ENCODE measurements around the gene KYNU. TPM values are rescaled to one million over a fixed set of nuclear protein-coding genes. Genes with fewer than 3 reads are reported as not detected.
"Not testable (repeated sequence)": the region's sequence is repeated elsewhere in the genome, so short reads cannot be mapped to it uniquely, and the experiment has no call there.

The KYNU gene
- total RNA-seq, 1 donor from 2014 or later = 30.3 TPM

GRCh38 chr2:143071185-143071876 lies 193.9 kb downstream of the KYNU start:
- H3K36me3 ChIP-seq (ENCODE audit: control insufficient read depth, insufficient read depth, low read length) = no peaks in the 10 kb centered on the region
- TF ChIP-seq, protein P1, sequence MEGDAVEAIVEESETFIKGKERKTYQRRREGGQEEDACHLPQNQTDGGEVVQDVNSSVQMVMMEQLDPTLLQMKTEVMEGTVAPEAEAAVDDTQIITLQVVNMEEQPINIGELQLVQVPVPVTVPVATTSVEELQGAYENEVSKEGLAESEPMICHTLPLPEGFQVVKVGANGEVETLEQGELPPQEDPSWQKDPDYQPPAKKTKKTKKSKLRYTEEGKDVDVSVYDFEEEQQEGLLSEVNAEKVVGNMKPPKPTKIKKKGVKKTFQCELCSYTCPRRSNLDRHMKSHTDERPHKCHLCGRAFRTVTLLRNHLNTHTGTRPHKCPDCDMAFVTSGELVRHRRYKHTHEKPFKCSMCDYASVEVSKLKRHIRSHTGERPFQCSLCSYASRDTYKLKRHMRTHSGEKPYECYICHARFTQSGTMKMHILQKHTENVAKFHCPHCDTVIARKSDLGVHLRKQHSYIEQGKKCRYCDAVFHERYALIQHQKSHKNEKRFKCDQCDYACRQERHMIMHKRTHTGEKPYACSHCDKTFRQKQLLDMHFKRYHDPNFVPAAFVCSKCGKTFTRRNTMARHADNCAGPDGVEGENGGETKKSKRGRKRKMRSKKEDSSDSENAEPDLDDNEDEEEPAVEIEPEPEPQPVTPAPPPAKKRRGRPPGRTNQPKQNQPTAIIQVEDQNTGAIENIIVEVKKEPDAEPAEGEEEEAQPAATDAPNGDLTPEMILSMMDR (IDR thresholded peaks at IDR 0.05; ENCODE audit: insufficient read depth, low read length, severe bottlenecking) = no peak
- no peak overlapping the region for H3K4me3 ChIP-seq (ENCODE audit: low read depth, low read length)
- FAIRE-seq (peak; percentile 50), DNase-seq (ENCODE audit: low read depth) (peak; percentile 97)
- H3K27me3 ChIP-seq (ENCODE audit: control insufficient read depth, insufficient read depth, low read length) = no peaks in the 10 kb centered on the region

- not testable (repeated sequence) for FAIRE-seq; H3K4me3 ChIP-seq (ENCODE audit: low read depth, low read length); H3K36me3 ChIP-seq (ENCODE audit: control insufficient read depth, insufficient read depth, low read length); DNase-seq (ENCODE audit: low read depth); H3K27me3 ChIP-seq (ENCODE audit: control insufficient read depth, insufficient read depth, low read length)
These were observed 197.4 kb downstream of the KYNU start for GRCh38 chr2:143074913-143075312.

DNA sequence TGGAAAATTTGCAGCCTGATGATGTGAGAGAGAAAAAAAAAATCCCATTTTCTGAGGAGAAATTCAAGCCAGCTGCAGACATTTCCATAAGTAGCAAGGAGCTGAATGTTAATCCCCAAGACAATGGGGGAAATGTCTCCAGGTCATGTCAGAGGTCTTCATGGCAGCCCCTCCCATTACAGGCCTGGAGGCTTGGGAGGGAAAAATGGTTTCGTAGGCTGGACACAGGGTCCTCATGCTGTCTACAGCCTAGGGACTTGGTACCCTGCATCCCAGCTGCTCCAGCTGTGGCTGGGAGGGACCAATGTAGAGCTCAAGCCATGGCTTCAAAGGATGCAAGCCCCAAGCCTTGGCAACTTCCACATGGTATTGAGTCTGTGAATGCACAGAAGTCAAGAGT lies 198.2 kb downstream of the KYNU start:
- no peak for FAIRE-seq
- TF ChIP-seq, protein P1 (IDR thresholded peaks at IDR 0.05; ENCODE audit: insufficient read depth, low read length, severe bottlenecking) = no peak
- no peaks in the 10 kb centered on the region for H3K36me3 ChIP-seq (ENCODE audit: control insufficient read depth, insufficient read depth, low read length)

DNA sequence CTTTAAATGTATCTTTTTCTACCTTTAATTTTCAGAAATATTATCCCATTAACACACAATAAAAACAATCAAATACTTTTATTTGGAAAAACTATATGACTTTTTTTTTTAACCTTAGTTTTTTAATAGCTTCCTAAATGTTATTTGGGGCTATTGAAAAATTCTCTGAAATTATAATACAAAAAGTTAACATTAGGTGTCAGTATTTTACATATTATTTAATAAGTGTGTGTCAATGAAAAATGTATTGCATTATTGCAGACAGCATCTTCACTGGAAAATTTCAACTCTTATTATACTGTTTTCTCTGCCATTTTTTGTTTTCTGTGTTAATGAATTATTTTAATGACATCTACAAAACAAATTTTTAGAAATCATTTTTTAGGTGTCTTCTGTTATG lies 200.6 kb downstream of the KYNU start:
- H3K36me3 ChIP-seq (ENCODE audit: control insufficient read depth, insufficient read depth, low read length) = no peaks in the 10 kb centered on the region
- no peaks in the 10 kb centered on the region for H3K27me3 ChIP-seq (ENCODE audit: control insufficient read depth, insufficient read depth, low read length)
- DNase-seq (ENCODE audit: low read depth) = no peak
- FAIRE-seq = no peak
- TF ChIP-seq, protein P1 (IDR thresholded peaks at IDR 0.05; ENCODE audit: insufficient read depth, low read length, severe bottlenecking) = no peak
- no peak overlapping the region for H3K4me3 ChIP-seq (ENCODE audit: low read depth, low read length)

More for the DNA sequence above, 198.2 kb downstream of the KYNU start:
- no peak for DNase-seq (ENCODE audit: low read depth)
- Histone ChIP-seq H3K4me3 (ENCODE audit: low read depth, low read length) (no peak overlapping the region), H3K27me3 (ENCODE audit: control insufficient read depth, insufficient read depth, low read length) (no peaks in the 10 kb centered on the region)

GRCh38 chr2:143081616-143082015 lies 204.2 kb downstream of the KYNU start:
- no peak for FAIRE-seq
- DNase-seq (ENCODE audit: low read depth) = peak; percentile 70

DNA sequence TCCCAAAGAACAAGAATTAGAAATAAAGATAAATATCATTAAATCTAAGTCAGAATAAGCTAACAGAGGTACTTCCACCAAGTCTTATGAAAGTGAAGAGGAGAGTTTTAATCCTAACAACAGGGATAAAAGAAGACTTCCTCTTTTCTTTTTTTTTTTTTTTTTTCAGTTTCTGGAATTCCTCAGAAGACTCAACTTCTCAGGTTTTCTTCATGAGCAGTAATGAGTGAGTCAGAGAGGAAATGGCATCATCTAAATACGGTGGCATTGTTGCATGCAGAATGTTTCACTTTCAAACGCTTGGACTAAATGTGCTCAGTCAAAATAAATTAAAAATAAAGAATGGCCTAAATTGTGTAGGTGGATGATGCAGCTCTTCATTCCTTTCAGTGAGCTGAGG lies 206.2 kb downstream of the KYNU start:
- no peaks in the 10 kb centered on the region for H3K27me3 ChIP-seq (ENCODE audit: control insufficient read depth, insufficient read depth, low read length)
- TF ChIP-seq, protein P1 (IDR thresholded peaks at IDR 0.05; ENCODE audit: insufficient read depth, low read length, severe bottlenecking) = no peak
- peak; percentile 93 for DNase-seq (ENCODE audit: low read depth)
- H3K36me3 ChIP-seq (ENCODE audit: control insufficient read depth, insufficient read depth, low read length) = no peaks in the 10 kb centered on the region
- no peak for FAIRE-seq
- H3K4me3 ChIP-seq (ENCODE audit: low read depth, low read length) = no peak overlapping the region

More at GRCh38 chr2:143081616-143082015, 204.2 kb downstream of the KYNU start:
- Histone ChIP-seq H3K27me3 (ENCODE audit: control insufficient read depth, insufficient read depth, low read length) (no peaks in the 10 kb centered on the region), H3K36me3 (ENCODE audit: control insufficient read depth, insufficient read depth, low read length) (no peaks in the 10 kb centered on the region), H3K4me3 (ENCODE audit: low read depth, low read length) (no peak overlapping the region)
- TF ChIP-seq, protein P1 (IDR thresholded peaks at IDR 0.05; ENCODE audit: insufficient read depth, low read length, severe bottlenecking) = no peak
